ENCODE data around the gene MSH3.
A peak's percentile ranks its signal among the peaks of the same experiment; 100 is the strongest.
"Not testable (repeated sequence)": the region's sequence is repeated elsewhere in the genome, so short reads cannot be mapped to it uniquely, and the experiment has no call there.

Gene MSH3

DNA sequence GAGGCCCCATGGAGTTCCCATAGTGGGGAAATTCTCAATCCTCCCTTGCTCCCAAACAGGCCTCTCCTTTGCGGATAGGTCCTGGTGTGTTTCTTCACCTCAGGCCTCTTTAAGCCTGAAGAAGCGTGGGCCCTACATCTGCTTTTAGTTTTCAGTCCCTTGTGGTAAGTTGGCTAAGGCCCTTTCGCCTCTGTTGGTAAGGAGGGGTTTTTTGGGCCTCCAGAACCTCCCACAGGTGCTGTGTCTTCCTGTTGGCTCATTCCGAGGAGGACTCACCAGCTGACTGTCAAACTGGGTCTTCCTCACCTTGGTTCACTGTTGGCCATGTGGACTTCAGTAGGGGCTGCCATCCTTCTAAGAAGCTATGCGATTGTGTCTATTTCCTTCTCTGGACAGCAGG is 56.8 kb downstream of the MSH3 start:
- no peak for DNase-seq

DNA sequence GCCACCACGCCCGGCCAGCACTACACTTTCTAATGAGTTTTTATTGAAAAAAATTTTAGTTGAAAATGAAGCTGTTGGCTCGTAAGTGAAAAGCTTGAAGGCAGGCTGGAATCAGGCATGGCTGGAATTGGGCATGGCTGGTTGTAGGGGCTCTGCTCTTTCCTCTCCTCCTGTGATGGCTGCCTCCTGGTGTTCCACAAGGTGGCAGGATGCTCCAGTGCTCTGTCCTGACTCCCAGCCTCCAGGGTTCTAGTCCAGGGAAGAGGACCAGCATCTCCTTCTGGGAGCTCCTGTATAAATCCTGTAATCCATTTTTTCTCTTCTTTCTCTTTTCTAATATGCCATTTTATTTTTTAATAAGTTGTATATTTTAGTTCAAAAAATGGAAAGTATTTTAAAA is 57.5 kb downstream of the MSH3 start:
- no peak for DNase-seq

DNA sequence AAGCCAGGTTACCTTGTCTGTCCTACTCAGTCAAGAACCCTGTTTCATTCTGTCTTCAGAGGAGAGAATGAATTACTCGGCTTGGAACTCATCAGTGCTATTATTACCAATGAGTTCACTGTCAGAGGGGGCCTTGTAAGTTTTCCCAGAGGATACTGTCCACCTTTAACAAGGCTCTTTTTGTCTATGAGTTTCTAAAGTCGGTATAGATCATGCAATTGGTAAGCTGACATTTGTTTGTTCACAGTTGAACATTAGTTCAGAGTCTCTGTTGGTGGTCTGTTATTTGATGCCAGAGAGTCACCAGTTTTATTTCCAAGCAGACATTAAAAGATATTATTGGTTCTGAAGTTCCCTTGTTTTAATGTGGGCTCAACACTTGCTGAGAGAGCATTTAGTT is 58.5 kb downstream of the MSH3 start:
- DNase-seq, result no peak

DNA sequence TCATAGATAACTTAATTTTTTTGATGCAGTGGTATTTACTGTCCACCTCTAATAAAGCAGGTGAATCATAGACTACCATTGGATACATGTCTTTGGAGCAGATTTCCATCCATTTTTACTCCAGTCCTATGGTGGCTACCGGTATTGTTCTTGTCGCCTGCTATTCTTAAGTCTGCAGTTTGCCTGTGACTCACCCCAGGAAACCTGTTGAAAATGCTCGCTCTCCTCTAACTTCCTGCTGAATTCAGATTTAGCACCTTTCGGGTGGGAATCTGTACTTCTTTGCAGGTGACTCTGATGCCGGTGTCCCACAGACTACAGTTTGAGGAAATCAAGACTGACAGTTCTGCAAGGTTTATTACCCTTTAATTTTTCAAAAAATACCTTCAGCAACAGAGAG is 59.2 kb downstream of the MSH3 start:
- DNase-seq, result no peak

DNA sequence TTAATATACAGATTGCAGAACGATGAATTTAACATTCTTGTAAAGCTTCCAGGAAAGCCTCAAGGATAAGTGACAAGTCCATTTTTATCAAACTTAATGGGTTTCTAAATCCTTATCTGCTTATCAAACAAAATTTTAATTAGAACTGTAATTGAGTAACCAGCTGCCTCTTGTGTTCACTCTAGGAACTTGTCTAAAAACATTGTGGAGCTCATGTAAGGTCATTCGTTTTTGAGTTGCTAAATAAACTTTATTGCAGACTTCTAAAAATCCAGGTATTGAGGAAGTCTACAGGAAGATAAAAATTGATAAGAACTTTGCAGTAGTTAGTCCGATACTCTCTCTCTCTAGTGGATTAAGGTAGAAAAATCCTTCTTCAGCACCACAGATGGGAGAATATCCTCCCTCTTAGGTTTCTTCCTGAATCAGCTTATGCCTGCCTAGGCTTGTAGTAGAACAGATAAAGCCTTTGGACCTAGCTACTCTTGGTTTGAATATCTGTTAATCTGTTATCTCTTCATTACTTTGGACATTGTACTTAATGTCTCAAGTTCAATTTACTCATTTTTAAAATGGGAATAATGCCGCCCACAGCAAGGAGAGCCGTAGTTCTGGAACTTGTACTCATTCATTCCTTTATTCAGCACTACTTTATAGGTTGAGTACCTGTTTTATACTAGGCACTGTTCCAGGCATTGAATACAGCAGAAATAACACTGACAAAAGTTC is 60.3 kb downstream of the MSH3 start:
- no peak for DNase-seq

DNA sequence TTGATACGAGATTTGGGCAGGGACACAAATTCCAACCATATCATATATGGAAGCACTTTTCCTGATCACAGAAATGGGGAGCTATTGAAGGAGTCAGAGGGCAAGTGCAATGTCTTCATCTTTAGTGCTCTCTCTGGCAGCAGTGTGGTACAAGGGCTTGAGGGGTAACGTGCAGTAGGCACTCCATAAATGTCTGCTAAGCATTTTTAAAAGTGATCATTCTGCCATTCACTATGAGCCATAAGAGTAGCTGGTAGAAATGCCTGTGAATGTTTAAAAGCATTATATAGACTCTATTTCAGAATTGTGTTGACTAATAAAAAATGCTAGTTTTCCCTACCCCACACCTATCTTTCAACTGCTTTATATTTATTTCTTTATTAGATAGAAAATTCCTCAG is 61.4 kb downstream of the MSH3 start:
- DNase-seq, result no peak

DNA sequence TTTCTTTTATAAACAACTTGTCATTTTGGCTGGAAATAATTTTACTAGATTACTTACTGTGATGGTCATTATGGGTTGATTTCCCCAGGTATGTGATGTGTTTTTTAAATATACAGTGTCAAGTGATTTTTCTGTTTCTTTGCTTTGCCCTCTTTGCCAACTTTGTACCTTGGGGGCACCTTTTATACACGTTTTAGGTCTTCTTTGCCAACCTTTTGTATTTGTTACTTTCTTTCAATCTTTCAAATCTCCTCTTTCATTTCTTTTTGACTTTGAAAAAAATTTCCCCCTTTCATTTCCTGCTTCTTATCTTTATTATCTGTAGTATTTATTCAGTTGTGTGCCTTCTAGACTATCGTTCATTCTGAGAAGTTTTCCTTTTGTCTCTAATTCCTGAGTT is 65.7 kb downstream of the MSH3 start:
- DNase-seq, result no peak

DNA sequence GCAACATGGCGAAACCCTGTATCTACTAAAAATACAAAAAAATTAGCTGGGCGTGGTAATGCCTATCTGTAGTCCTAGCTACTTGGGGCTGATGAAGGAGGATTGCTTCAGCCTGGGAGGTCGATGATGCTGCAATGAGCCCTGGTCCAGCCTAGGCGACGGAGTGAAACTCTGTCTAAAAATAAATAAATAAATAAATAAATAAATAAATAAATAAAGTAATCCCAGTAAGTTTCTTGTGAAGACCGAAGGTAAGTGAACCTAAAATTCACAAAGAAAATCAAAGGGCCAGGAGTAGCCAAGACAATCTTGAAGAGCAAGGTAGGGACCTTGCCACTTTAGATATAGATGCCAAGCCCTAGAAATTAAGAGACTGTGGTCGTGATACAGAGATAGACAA is 68.5 kb downstream of the MSH3 start:
- no peak for DNase-seq

DNA sequence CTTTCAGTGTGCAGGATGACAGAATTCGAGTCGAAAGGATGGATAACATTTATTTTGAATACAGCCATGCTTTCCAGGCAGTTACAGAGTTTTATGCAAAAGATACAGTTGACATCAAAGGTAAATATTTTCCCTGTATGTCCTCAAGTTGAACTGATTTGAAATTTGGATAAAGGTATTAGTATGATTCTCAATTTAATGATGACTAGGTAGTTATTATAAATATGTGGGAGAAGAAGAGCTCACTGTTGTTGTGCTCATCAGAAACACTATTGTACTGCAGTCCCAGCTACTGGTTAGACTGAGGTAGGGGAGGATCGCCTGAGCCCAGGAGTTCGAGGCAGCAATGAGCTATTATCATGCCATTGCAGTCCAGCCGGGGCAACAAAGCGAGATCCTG is 71.0 kb downstream of the MSH3 start:
- no peak for DNase-seq

DNA sequence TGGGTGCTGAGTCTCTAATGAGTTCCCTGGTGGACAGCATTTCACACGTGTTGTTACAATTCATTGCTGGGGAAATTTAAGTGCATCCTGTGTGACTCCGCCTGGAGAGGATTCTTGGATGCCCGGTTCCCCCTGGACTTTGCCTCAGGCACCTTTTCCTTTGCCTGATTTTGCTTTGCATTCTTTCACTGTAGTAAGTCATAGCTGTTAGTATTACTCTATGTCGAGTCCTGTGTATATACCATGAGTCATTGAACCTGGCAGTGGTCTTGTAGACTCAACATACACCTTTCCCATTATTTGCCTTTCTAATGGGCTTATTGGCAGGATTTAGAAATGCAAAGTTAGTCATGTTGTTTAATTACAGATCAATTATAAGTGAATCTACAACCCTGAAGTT is 82.3 kb downstream of the MSH3 start:
- DNase-seq, result no peak

DNA sequence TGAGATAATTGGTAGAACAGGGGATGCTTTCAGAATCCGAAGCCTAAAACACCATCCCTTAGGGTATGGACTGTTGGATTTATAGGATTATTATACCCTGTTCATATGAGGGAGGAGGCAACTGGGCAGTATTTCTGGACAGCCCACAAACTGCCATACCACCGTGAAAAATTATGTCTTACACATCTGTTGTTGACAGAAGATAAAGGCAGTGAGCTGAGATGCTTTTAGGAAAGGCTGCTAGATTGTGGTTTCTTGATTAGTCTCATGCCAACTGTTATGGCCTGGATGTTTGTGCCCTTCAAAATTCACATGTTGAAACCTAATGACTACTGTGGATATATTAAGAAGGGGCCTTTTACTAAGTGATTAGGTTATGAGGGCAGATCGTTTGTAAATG is 84.0 kb downstream of the MSH3 start:
- no peak for DNase-seq

DNA sequence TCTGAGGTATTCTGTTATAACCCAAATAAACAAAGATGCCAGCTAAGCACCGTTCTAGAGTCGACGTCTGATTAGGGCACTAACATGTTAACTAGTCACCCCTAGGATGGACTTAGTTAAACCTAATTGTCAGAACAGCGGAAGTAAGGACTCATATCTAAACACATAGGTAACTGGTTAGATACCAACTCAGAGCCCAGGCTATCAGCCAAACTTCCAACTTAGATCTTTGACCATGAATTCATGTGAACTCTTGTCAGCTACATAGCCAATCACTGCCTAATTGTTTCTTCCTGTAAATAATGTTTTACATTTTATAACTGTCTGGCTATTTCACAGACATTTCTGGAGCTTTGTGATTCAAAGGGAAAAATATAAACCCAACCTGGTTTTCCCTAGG is 84.6 kb downstream of the MSH3 start:
- DNase-seq, result no peak

DNA sequence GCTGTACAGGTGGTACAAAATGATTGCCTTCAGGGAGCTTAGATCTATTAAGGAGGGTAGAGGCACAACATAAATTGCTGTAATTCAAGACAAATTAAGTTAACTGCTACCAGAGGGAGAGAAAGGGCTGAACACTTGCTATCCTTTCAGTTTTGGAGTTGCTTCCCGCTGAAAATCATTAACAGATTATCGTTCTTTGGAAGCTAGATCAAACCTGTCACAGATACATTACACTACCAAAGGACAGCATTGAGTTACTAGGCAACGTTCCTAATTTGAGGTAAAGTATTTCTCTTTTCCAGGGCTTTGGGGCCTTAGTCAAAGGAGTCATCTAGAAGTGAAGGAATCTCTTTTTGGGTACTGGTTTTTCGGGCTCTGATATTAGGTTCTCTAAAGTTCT is 85.0 kb downstream of the MSH3 start:
- no peak for DNase-seq

DNA sequence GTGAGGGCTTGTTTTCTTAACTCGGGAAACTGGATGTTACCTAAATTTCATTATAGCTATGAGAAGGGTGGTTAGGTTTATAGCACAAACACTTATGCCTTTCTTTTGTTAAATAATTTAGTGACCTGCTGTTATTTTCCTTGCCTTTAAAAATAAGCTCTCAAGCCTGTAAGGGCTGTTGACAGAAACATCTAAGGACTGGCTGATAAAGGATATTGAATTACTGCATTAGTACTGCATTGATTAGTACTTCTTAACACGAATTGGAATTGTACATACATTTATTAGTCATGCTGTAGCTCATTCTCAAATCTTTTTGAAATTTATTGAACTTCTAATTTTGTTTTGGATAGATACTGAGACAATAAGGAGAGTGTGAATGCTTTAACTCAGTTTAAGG is 85.4 kb downstream of the MSH3 start:
- DNase-seq, result no peak

DNA sequence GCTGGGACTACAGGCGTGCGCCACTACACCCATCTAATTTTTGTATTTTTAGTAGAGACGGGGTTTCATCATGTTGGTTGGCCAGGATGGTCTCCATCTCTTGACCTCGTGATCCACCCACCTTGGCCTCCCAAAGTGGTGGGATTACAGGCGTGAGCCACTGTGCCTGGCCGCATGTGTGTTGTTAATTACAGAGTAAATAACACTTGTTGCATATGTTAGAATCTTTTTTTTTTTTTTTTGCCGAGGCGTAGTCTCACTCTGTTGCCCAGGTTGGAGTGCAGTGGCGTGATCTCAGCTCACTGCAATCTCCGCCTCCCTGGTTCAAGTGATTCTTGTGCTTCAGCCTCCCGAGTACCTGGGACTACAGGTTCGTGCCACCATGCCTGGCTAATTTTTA is 86.0 kb downstream of the MSH3 start:
- DNase-seq, result not testable (repeated sequence)

DNA sequence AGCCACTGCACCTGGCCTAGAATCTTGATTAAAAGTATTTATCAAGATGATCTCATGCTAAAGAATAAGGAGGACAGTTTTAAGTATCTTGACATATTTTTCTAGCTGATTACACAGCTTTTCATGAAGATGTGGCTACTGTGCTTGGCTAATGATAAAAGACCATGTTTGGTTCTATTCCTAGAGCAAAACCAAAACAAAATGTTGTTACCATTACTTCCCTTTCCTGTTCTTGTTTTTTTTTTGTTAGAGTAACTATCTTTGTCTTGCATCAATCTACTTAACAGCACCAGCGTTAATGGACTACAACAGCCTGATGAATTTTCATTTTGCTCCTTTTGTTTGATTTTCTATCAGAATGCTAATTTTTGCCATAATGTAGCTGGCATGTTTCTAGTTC is 86.5 kb downstream of the MSH3 start:
- DNase-seq, result no peak

DNA sequence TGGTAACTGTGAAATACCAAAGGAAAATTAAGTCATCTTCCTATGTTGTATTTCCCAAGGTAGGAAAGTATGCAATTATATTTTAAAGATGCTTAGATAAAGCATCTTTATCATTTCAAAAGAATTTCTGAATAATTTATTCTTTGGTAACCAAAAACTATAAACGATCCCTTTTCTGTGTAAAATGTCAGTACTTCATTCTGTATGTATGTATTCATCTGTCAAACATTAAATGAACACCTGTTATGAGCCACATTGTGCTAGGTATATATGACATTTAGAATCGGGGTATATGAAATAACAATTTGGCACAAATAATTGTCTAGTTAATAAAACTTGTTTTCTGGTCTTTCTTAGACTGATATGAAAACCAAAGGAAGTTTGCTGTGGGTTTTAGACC is 89.7 kb downstream of the MSH3 start:
- no peak for DNase-seq

DNA sequence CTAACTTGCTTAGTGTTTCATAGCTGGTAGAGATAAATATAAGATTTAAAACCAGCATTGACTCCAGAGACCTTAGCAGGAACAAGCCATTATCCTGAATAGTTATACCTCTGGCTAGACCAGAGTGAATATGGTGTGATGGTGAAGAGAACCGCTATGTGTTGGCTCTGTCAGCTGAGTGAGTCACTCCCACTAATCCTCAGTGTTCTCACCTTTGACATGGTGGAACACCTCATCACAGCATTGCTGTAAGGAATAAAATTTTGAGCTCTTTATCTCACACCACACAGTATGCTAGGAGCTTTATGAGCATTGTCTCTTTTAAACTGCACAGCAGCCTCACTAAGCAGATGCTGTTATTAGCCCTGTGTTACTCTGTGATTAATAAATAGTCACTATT is 91.0 kb downstream of the MSH3 start:
- DNase-seq, result no peak

DNA sequence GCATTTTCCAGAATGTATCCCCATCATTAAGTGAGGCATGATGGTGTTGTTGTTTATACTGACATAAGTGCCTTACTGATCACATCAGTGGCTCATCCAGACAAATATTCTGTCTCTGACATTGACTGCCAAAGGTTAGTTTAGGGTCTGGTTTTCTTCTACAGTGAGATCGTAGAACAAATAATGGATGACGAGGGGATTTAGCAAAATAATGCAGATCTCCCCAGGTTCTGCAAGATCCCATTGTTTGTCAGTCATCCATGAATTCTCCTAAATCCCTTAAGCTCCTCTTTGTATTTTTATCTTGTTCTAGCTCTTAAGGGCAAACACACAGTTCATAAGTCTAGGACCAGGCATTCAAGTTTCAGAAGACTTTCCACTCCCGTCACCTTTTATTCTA is 93.5 kb downstream of the MSH3 start:
- DNase-seq, result no peak

DNA sequence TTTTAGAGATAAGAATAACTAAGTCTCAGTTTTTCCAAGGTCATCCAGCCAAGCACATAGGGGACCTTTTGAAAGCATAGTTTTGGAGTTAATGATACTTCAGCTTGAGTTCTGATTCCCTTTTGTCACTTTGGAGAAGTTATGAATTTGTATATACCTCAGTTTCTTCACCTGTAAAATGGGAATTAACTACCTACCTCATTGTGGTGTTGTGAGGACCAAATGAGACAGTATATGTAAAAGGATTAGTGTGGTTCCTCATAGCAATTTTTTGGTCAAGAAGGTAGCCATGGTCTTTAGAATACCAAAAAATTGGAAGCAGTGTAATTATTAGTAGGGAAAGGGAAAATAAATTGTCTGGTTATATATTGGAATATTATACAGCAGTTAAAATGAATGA is 98.0 kb downstream of the MSH3 start:
- no peak for DNase-seq

DNA sequence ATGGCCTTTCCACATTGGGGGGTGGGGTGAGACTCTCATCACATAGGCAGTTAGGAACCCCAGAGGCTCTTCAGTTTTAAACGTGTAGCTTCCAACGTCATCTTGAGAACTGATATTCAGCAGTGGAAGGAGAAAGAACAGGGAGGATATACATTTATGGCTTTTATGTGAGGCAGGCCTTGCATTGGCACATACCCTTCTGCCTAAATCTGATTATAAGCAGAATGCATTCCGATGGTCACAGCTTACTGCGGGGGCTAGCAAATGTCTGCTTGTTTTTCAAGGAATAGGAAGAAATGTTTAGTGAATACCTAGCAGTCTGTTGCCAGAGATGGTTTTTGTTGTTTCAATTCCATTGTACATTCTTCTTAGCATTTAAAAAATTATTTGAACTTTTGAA is 99.3 kb downstream of the MSH3 start:
- no peak for DNase-seq

DNA sequence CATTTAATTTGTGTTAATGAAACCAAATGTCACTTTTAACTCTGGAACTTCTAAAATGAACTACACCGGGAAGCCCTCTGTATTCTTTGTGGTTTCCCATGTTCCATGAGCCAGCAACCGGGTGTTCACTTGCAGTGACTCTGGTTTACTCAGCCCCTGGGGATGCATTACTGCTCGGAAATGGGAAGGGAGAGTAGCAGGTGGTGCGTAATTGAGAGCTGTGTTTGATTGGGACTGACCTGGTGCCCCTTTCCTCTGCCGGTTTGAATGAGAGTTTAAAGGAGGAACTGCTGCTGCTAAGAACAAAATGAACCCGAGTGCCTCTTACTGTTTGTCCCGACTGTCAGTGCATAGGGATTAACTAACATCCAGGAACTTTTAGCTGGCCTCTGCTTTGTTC is 100.4 kb downstream of the MSH3 start:
- peak; percentile 35 for DNase-seq

DNA sequence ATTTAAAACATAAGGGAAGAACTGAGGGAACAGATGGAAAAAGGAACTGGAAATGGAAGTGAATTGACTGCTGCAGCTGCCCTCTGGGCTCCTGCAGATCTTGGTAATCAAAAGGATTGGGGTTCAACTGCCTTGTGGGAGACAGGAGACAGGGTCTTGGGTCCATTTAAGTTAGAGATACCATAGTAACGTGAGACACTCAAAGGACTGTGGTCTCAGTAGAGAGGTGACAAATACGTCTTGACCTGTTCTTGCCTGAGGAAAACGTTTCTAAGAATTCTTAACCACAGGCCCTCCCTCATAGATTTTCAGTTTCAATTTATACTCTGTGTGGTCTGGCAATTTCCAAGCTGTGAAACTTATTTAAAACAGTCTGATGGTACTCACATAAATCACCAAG is 101.2 kb downstream of the MSH3 start:
- peak; percentile 25 for DNase-seq

DNA sequence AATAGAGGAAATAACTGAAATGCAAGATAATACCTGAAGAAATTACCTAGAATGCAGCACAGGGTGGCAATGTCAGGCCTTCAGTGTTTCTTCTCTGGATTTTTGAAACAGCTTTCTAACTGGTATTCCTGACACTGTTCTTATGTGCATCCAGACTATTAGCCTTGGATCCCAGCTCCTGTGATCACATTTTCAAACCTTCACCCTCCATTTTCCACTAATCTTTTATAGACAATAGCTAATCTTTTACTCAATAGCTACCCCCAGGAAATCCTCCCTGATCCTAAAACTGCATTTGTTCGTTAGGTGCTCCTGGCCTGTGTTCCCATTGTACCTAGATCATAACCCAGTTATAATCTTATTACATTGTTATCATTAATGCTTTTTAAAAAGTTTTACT is 101.8 kb downstream of the MSH3 start:
- no peak for DNase-seq

DNA sequence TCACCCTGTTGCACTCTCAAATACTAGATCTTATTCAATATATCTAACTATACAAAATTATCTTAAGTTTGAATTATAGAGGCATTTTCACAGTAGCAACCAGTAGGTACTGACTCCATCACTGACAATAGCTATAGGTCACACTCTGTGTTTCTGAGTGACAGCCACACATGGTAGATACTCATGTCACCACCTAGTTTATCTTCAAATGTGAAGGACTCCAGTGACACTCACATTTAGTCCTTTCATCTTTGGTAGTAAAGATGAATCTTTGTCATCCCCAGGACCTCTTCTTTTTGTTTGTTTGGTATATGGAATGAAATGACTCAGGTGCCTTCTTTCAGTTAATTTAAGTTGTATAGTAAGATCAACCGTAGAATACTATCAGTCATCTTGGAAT is 102.8 kb downstream of the MSH3 start:
- no peak for DNase-seq
